Pancreas (tissue), 10 donors: ENCODE measurements around the gene DNPH1. TPM values are rescaled to one million over a fixed set of nuclear protein-coding genes. Genes with fewer than 3 reads are reported as not detected.

ENCODE experiments used
- ATAC-seq, 4 donors: fragments of 200-7000 bp; cut with Tn5 transposase; one replicate each; pipeline versions ENCODE4 v1.8.0 to v1.9.1; 2020; ENCODE audit warnings: mild to moderate bottlenecking in 4 of 4, moderate library complexity in 4 of 4
- DNase-seq, 6 donors: peaks; one replicate each; pipeline ENCODE4 v3.0.0-alpha.2; 2020
- FAIRE-seq: peaks from 2 replicates; lab custom pipeline; 2012; peaks lifted over from hg19 to GRCh38; lab: Jason Lieb, UNC
- H3K27ac ChIP-seq, 4 donors: fragments of 200-600 bp; sonication (generic); 1 replicate in 3 of 4; 2 replicates in 1 of 4; pipeline versions ENCODE4 v1.5.0 to v1.8.0; 2020
- H3K27me3 ChIP-seq, 4 donors: fragments of 200-600 bp; one replicate each; pipeline ENCODE4 v1.8.0; 2021
- H3K36me3 ChIP-seq, 3 donors: fragments of 200-600 bp; sonication (generic) in 1 of 3; one replicate each; pipeline versions ENCODE4 v1.5.0 to v1.8.0; 2020 to 2021
- H3K4me1 ChIP-seq, 3 donors: fragments of 200-600 bp; one replicate each; pipeline ENCODE4 v1.8.0; 2021
- H3K4me3 ChIP-seq, 4 donors: fragments of 200-600 bp; sonication (generic) in 2 of 4; one replicate each; pipeline versions ENCODE4 v1.5.0 to v1.8.0; 2020 to 2021
- H3K9me3 ChIP-seq, 4 donors: fragments of 200-600 bp; one replicate each; pipeline ENCODE4 v1.8.0; 2021
- WGBS, 2 donors: extraction: QIAGEN DNeasy Blood & Tissue Kit; methylation state at CpG; one replicate each; pipeline ENCODE4 v1.1.7; 2013; 5-methylcytosine and 5-hydroxymethylcytosine counted together
- intact Hi-C, 3 donors: fragments of 100-400 bp; cut with DNase I; formaldehyde crosslinking; loops; one replicate each; pipeline versions ENCODE4 v1.11.1 to v1.14.2; 2022
- polyA plus RNA-seq, 2 donors: library from polyadenylated mRNA; stranded (reverse); fragments of 200-250 nt; gene quantifications; one replicate each; pipeline ENCODE4 v1.2.3, GENCODE V29; 2013
- total RNA-seq, 6 donors: library from RNA; stranded (reverse); fragmentation: NEBNext Ultra II Directional in 4 of 6; extraction: Animal tissue kit (Norgen Biotek cat#: 25700) in 4 of 6; gene quantifications; one replicate each; pipeline versions ENCODE4 v1.2.1 to v1.2.4, GENCODE V29; 2021 to 2023
- TF ChIP-seq, protein P1 (sequence below), 4 donors: fragments of 200-600 bp; sonication (generic) in 3 of 4; IDR thresholded peaks; one replicate each; pipeline versions ENCODE4 v1.5.0 to v1.8.0; 2021; ENCODE audit warnings: antibody characterized with exemption in 4 of 4
- donor health status: healthy with polysubstance abuse.
- donor health status: DM: no; HTN: no; CAD: no; lungs with moderate emphysema.
- donor health status: DM: no; HTN: no; CAD: no.
- donor health status: control.
- donor health status: control.
- donor health status: Bipolar disorder and iron deficiency.
- donor health status: DM: yes; HTN: yes; CAD: no.
- donor health status: DM: no; HTN: no; CAD: no.
- donor health status: DM: no; HTN: no; CAD: no.
- donor health status: DM: yes; HTN: yes; CAD: no.

The DNPH1 gene
- total and polyA plus RNA-seq, 8 donors: 19.9 to 73.3 (median 43.2) TPM

DNA sequence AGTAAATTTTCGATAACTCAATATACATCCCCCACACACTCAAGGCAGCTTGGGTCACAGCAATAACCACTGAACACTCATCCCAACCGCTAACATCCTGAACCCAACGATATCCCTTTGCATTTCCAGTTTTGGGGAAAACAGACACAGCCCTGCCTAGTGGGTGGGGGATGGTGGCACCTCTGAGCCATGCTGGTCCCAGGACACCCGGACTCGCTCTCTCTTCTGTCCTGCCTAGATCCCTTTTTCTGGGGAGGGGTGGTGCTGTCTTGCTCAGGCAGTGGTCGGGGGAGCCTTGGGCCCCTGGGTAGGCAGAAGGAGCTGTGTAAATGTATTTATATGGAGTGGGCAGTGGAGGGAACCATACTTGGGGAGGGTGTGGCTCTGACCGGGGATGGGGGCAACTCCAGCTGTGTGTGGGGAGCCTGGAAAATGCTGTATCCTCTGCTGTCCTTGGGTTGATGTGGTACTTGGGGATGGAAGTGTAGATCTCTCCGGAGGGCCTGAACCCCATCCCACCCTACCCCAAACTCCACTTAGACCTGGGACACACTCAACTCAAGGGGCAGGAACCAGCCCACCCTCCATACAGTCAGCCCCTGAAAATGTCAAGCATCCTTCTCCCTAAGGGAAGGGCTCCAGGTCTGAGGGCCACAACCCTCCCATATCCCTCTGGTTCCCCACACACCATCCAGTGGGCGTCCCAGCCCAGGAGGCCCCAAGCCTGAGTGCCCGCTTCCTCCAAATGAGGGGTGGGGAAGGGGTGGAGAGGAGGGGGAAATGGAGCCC lies 45.0 kb upstream of the DNPH1 start:
- Histone ChIP-seq H3K27me3 (no peaks in the 10 kb centered on the region), H3K9me3 (no peaks in the 10 kb centered on the region), H3K4me3 (peak overlapping the region in 1 of 4 donors; percentile 46), H3K36me3 (no peaks in the 10 kb centered on the region), H3K27ac (no peak overlapping the region), H3K4me1 (peaks cover under 1 to 6% (median 6%) of the 10 kb centered on the region in 3 donors)
- DNase-seq (no peak), ATAC-seq (no peak), FAIRE-seq (no peak)
- TF ChIP-seq, protein P1, sequence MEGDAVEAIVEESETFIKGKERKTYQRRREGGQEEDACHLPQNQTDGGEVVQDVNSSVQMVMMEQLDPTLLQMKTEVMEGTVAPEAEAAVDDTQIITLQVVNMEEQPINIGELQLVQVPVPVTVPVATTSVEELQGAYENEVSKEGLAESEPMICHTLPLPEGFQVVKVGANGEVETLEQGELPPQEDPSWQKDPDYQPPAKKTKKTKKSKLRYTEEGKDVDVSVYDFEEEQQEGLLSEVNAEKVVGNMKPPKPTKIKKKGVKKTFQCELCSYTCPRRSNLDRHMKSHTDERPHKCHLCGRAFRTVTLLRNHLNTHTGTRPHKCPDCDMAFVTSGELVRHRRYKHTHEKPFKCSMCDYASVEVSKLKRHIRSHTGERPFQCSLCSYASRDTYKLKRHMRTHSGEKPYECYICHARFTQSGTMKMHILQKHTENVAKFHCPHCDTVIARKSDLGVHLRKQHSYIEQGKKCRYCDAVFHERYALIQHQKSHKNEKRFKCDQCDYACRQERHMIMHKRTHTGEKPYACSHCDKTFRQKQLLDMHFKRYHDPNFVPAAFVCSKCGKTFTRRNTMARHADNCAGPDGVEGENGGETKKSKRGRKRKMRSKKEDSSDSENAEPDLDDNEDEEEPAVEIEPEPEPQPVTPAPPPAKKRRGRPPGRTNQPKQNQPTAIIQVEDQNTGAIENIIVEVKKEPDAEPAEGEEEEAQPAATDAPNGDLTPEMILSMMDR (IDR thresholded peaks at IDR 0.05): no peak
- 85 to 89% methylated on average over 9 to 10 of the region's 10 CpGs for WGBS, 2 donors
- intact Hi-C loops: no loop called here

DNA sequence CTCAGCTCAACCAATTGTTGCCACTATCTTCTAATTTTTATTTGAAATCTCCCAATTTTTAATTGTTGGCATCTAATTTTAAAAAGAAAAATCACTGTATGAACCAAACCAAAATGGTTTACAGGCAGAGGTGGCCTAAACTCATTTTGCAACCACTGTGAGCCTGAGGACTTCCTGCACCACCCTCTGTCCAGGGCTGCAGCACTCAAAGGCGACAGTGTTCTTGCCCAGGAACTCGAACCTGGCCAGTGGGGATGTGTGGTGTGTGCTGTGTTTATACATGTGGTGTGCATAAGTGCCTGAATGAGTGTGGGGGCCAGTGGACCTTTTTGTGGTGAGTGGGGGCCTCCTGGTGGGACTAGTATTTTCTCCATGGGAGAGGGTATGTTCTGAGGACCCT lies 44.4 kb upstream of the DNPH1 start:
- ATAC-seq (no peak), DNase-seq (no peak), FAIRE-seq (no peak)
- WGBS, 2 donors: 60 to 71% methylated on average over 2 of the region's 2 CpGs
- no peaks in the 10 kb centered on the region for H3K27me3 ChIP-seq
- no peak overlapping the region for H3K4me3 ChIP-seq
- no peaks in the 10 kb centered on the region for H3K36me3 ChIP-seq
- no peak overlapping the region for H3K27ac ChIP-seq
- TF ChIP-seq, protein P1 (IDR thresholded peaks at IDR 0.05): no peak
- H3K4me1 ChIP-seq: peaks cover 5 to 12% (median 7%) of the 10 kb centered on the region in 3 donors
- H3K9me3 ChIP-seq: no peaks in the 10 kb centered on the region
- intact Hi-C loops: no loop called here

DNA sequence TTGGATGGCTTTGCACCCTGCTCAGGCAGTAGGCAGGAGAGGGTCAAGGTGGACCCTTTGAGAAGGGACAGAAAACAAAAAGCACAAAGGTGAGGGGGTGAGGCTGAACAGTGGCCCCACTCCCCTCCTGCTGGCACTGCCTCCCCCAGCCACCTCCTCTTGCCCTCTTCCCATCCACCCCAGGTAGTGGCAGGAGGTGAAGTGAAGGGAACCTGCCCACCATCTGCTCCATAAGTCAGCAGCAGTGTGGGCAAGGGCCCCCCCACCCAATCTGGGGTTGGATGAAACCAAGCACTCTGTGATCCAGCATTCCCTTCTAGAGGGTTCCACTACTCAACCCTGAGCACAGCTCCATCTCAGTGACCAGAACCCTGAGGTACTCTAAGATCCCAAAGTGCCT lies 42.7 kb upstream of the DNPH1 start:
- DNase-seq (no peak), ATAC-seq (no peak), FAIRE-seq (no peak)
- H3K4me3 ChIP-seq: no peak overlapping the region
- H3K27me3 ChIP-seq: no peaks in the 10 kb centered on the region
- TF ChIP-seq, protein P1 (IDR thresholded peaks at IDR 0.05): no peak
- no peaks in the 10 kb centered on the region for H3K36me3 ChIP-seq
- intact Hi-C loops: no loop called here
- H3K27ac ChIP-seq: no peak overlapping the region
- H3K9me3 ChIP-seq: no peaks in the 10 kb centered on the region
- H3K4me1 ChIP-seq: peaks cover 7 to 24% (median 16%) of the 10 kb centered on the region in 3 donors

DNA sequence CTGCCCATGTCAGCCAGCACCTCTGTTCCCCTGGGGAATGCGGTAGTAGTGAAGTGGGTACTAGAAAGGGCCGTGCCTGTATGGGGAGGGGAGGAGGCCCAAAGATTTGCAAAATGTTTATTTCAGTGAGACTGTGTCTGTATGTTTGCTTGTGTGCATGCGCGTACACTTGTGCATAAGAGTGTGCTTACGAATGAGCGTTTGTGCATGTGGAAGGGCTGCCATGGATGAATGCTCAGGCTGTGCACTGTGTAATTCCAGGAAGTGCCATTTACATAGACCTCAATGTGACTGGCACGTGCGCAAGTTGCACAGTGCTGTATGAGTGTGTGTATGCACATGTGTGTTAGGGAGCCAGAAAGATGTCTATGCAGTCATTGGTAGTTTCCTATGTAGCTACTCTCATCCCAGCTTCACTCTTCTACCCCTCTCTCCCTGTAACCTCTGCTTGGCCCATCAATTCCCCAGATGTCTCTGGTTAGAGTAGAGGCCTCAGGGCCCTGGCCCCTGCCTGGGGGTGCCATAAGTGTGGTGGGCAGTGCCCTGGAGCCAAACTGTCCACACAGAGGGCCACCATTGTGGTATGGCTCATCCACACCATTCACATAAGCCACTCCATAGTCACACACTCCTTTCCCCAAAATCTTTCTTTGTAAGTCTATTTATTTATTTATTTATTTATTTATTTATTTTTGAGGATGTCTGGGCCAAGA lies 42.0 kb upstream of the DNPH1 start:
- WGBS, 2 donors: 89 to 92% methylated on average over 8 of the region's 8 CpGs
- H3K27me3 ChIP-seq: no peaks in the 10 kb centered on the region
- peaks cover 7 to 24% (median 16%) of the 10 kb centered on the region in 3 donors for H3K4me1 ChIP-seq
- H3K36me3 ChIP-seq: no peaks in the 10 kb centered on the region
- ATAC-seq (no peak), DNase-seq (no peak), FAIRE-seq (no peak)
- TF ChIP-seq, protein P1 (IDR thresholded peaks at IDR 0.05): no peak
- H3K9me3 ChIP-seq: no peaks in the 10 kb centered on the region
- peak overlapping the region in 1 of 4 donors; percentile 28 for H3K27ac ChIP-seq
- intact Hi-C loops: no loop called here
- H3K4me3 ChIP-seq: no peak overlapping the region
